GM19452 (cell line): ENCODE results near the gene ACY1.

ENCODE experiments used
- ATAC-seq: cut with Tn5 transposase; IDR thresholded peaks from one replicate; pipeline ENCODE4 v1.9.1; 2021; ENCODE audit not compliant: unreplicated experiment

The ACY1 gene

DNA sequence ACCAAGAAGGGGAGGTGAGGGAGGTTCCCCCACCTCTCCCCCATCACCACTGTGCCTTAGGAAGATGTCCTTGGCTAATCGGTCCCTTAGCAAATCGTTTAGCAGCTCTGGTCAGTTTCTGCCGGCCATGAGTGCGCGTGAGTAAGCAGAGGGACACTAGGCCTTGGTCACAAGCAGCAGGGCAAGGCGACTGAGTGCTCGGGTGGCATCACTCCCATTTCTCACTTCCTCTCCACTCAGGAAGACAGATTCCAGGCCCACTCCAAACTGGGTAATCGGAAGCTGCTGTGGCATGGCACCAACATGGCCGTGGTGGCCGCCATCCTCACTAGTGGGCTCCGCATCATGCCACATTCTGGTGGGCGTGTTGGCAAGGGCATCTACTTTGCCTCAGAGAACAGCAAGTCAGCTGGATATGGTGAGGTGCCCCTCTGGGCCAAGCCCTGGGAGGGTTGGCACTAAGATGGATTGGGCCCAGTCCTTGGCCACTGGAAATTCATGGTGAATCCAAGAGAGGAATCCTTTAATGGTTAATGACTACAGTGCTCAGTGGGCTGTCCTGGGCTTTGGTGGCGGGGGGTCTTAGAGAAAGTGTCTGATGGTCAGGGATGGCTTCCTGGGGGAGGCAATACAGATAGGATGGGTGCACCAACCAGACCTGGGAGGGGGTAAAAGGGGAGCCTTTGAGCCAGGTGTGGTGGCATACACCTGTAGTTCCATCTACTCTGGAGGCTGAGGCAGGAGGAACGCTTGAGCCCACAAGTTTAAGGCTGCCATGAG is 37.2 kb upstream of the ACY1 start:
- ATAC-seq, result no peak

GRCh38 chr3:51946796-51947195 is 36.5 kb upstream of the ACY1 start:
- no peak for ATAC-seq

- no peak for ATAC-seq
These were observed 36.0 kb upstream of the ACY1 start for GRCh38 chr3:51947215-51947900.

- no peak for ATAC-seq
These were observed 35.2 kb upstream of the ACY1 start for GRCh38 chr3:51948016-51948580.

DNA sequence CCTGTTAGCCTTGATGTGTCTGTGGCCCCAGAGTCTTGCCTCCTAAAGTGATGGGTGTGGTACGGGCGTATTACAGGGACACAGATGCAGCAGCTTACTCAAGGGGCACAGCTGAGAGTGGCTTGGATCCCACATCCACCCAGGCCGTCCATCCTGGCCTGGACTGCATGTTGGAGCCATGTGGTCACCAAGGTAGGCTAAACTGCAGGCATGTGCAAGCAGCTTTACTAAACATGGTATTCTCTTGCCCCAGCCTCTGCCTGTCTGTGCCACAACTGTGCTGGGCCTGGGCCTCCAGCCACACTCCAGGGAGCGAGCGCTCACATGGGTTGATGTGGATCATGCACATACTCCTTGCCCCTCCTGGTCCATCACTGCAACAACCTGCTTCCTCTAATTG is 34.2 kb upstream of the ACY1 start:
- no peak for ATAC-seq

GRCh38 chr3:51950899-51951298 is 32.4 kb upstream of the ACY1 start:
- ATAC-seq, result no peak

- no peak for ATAC-seq
These were observed 29.9 kb upstream of the ACY1 start for GRCh38 chr3:51953445-51953844.

DNA sequence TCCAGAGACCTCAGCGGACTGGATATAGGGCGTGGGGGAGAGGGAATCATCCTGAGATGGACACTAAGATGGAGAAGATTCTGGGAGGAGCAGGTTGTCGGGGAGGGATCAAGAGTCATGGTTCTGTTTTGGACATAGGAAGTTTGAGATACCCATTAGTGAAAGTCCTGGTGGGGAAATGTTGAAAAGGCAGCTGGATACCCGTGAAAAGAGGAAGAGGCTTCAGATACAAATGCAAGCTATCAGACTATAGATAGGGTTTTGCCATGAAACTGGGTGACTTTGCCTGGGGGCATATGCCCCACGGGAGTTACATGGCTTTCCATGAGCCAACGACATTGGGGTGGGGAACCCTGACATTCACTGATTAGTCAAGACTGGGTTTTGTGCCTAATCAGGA is 29.2 kb upstream of the ACY1 start:
- no peak for ATAC-seq

- no peak for ATAC-seq
These were observed 28.6 kb upstream of the ACY1 start for GRCh38 chr3:51954713-51955112.

DNA sequence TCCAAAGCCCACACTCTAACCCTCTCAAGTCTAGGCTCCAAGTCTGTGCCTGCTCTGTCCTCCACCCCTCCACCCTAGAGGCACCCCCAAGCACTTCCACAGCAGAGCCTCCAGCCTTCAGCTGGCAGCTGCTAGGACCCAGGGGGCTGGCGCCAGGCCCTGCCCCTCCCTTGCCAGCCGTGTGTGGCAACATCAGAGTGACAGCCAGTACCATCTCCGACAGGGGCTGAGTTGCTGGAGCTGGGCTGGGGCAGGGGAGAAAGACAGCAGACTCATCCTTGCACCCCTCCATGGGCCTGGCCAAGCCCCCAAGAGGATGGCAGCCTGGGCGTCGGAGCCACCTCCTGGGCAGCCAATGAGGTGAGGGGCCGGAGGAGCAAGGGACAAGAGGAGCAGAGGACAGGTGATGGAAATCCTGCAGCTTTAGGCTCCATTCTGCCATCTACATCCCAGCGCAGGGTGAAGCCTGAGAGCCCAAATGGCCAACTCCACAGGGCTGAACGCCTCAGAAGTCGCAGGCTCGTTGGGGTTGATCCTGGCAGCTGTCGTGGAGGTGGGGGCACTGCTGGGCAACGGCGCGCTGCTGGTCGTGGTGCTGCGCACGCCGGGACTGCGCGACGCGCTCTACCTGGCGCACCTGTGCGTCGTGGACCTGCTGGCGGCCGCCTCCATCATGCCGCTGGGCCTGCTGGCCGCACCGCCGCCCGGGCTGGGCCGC is 28.0 kb upstream of the ACY1 start, which contains the start of gene GPR62:
GPR62 (plus strand) TSS at position 207 of the 718 bp plus-strand sequence; CDS start at position 479, 272 bp downstream.
- no peak for ATAC-seq

DNA sequence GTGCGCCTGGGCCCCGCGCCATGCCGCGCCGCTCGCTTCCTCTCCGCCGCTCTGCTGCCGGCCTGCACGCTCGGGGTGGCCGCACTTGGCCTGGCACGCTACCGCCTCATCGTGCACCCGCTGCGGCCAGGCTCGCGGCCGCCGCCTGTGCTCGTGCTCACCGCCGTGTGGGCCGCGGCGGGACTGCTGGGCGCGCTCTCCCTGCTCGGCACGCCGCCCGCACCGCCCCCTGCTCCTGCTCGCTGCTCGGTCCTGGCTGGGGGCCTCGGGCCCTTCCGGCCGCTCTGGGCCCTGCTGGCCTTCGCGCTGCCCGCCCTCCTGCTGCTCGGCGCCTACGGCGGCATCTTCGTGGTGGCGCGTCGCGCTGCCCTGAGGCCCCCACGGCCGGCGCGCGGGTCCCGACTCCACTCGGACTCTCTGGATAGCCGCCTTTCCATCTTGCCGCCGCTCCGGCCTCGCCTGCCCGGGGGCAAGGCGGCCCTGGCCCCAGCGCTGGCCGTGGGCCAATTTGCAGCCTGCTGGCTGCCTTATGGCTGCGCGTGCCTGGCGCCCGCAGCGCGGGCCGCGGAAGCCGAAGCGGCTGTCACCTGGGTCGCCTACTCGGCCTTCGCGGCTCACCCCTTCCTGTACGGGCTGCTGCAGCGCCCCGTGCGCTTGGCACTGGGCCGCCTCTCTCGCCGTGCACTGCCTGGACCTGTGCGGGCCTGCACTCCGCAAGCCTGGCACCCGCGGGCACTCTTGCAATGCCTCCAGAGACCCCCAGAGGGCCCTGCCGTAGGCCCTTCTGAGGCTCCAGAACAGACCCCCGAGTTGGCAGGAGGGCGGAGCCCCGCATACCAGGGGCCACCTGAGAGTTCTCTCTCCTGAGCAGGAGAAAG is 27.2 kb upstream of the ACY1 start:
- no peak for ATAC-seq

GRCh38 chr3:51957520-51958205 is 25.7 kb upstream of the ACY1 start:
- no peak for ATAC-seq

DNA sequence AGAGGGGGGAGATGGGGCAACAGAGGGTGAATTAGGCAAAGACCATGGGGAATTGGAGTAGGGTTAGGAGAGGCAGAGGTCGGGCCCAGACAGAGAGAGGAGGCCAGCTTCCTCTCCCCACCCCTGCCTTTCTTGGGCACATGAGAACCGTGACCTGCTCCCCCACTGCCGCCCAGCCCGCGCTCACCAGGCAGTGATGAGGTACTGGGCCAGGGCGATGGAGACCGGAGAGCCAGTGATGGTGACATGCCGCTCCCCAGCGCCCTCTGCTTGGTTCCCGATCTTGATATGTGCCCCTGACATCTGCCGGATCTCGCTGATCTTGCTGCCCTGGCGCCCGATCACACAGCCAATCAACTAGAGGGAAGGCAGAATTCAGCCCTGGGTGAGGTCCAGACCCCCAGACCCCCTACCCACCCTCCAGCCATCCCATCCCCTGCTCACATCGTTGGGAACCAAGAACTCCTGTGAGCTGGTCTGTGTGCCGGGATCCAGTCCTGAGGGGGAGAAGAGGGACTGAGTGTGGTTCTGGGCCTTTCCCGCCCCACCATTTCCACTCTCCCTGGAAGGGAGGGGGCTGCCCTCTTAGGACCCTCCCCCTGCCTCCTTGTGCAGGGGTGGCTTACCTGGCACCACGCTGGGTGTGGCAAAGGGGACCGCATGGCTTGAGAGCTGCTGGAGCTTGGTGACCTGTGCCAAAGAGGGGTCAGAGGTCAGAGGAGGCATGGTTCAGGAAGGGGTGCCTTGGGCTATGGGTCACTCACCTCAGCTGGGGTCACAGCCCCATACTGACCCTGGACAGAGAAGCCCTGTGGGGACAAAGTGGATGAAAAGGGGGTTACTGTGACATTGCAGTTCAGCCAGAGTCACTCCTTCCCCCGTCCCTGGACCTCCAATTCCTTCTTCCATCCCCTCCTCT is 24.5 kb upstream of the ACY1 start:
- no peak for ATAC-seq

- no peak for ATAC-seq
These were observed 23.7 kb upstream of the ACY1 start for GRCh38 chr3:51959651-51960050.

- ATAC-seq, result no peak
These were observed 22.9 kb upstream of the ACY1 start for GRCh38 chr3:51960386-51960785.

- no peak for ATAC-seq
These were observed 22.3 kb upstream of the ACY1 start for GRCh38 chr3:51961011-51961410.

DNA sequence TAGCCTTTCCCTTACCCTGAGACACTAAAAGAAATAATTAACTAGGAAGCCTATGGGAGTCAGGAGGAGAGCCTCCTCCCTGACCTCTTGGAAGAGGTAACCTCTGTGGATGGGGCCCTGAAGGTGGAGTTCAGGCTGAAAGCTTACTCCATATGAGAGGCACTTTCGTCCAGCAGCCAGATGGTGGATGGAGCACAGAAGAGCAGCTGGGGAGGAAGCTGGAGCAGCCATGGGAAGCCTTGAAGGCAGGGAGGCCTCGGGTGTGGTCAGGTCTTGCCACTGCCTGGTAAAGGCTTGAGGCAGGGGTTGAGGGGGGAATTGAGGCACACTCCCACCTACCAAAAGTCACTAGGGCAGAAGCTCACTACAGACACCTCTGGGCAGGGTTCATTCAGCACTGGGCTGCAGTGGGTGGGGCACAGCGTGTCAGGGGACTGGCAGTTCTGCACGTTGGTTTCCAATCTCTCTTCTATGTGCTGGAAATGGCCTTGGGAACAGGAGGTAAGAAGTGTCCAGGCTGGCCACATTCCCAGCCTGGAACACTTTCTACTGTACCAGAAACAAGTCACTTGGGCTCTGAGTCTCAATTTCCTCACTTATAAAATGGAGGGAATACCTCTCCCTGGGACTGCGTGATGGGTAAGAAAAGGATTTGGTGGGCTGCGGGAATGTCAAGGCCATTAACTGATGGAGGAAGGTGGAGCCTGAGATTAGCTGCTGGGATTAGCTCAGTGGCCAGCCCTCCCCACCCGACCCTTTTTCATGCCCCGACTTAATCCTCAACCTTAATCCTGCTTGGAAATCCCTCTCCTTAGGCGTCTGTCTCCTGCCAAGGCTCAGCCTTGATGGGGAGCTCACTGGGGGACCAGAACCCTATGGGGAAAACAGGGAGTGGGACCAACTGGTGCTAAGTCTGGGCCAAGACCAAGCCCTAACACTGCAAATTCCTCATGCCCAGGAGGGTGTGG is 21.4 kb upstream of the ACY1 start:
- ATAC-seq, result no peak
